NCI-H187 treated with DMSO at 0.1 percent for 48 hours (cell line): ENCODE data around the gene SPATA24.
"Not testable (repeated sequence)": the region's sequence is repeated elsewhere in the genome, so short reads cannot be mapped to it uniquely, and the experiment has no call there.

ENCODE experiments used
- DNase-seq: peaks from one replicate; lab custom pipeline; 2025; lab: John Stamatoyannopoulos, UW

The SPATA24 gene

DNA sequence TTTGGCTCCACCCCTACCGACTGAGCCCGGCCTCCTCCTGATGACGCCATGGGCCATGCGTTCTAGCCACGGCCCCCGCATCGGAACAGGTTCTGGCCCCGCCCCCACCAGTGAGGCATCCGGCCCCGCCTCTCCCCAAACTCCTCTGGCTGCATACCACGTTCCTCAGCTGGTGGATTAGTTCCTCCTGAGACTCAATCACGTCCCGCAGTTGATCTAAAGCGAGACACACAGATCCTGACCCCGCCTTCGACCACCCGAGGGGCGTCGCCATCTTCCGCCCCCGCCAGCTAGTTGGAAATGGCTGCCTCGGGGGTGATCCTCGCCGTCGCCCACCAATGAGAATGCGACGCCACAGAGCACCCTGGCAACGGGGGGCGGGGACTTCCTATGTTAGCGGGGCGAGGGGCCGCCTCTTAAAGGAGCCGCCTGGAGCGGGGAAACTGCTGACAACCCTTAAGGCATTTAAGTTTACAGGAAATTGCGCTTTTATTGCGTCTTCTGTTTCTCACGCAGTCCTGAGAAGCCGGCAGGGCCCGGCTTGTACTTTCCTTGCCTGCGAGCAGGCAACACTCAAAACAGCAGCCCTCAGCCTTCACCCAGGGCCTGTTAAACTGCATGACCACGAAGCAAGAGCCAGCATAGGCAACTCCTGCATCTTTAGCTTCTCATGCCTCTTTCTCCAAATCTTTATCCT is at the start of gene SPATA24:
Gene SPATA24 (minus strand): TSS at position 303 of the 697 bp plus-strand sequence. CDS start 29 bp downstream, at position 274.
- peak; percentile 82 for DNase-seq

- no peak for DNase-seq
These were observed 48.2 kb upstream of the SPATA24 start for GRCh38 chr5:139451878-139452660.

DNA sequence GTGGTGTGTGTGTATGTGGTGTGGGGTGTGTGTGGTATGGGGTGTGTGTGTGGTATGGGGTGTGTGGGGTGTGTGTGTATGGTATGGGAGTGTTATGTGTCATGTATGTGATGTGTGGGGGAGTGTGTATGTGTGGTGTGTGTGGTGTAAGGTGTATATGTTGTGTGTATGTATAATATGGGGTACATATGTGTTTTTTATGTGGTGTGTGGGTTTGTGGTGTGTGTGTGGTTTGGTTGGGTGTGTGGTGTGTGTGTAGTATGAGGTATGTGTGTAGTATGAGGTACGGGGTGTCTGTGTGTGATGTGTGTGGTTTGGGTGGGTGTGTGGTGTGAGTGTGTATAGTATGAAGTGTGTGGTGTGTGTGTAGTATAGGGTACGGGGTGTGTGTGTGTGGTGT is 47.3 kb upstream of the SPATA24 start:
- DNase-seq, result no peak

DNA sequence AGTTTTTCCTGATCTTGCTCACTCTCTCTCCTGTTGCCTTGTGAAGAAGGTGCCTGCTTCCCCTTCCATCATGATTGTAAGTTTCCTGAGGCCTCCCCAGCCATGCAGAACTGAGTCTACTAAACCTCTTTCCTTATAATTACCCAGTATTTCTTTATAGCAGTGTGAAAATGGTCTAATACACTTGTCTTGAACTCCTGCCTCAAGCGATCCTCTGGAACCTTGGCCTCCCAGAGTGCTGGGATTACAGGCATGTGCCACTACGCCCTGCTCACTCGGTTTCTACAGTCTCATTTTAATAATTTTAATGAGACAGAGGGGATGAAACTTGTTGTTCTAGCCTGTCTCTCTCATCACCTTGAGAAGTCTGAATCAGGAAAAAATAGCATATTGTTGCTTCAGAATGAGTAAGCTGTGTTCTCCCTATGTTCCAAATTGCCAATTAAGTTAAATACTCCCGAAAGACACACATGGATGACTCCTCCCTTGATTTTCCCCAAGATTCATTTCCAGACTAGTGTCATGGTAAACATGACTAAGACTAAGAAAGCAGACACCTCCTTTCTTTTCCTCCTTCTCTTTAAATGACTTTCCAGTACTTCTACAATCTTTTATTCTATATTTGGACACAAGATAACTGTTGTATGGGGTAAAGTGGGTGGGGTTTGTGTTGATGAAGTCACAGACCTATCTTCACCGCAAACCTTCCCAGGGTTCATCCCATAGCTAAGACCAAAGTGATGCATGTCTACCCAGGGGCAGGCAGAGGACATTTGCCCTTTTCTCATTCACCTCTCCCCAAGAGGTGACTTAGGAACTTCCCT is 43.3 kb upstream of the SPATA24 start:
- DNase-seq, result no peak

DNA sequence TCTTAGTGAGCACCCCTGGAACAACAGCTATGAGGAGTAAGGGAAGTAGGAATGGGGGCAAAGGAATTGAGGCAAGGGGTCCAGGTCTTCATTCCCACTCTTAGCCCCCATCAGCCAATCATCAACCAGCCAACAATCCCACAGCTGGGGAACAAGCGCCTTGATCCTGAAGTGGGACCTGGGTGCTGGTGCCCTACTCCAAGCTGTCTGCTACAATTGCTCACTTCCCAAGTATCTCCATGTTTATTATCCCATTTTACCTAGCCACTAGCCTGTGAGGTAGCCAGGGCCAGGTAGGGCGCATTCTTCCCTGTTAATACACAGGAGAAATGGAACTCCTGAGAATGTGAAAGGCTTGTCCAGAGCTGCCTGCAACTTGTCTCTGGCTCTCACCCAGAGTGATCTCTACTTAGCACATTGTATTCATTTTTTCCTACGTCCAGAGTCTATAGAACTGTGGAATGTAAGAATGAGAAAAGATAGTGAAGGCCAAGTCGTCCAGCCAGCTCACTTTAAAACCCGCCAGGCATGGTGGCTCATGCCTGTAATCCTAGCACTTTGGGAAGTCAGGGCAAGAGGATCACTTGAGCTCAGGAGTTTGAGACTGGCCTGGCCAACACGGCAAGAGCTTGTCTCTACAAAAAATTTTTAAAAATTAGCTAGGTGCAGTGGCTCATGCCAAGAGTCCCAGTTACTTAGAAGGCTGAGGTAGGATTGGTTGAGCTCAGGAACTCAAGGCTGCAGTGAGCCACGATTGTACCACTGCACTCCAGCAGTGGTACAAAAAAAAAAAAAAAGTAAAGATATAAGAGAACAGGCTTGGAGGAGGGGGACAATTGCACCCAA is 41.7 kb upstream of the SPATA24 start:
- DNase-seq, result no peak

- no peak for DNase-seq
These were observed 40.1 kb upstream of the SPATA24 start for GRCh38 chr5:139443831-139444453.

- not testable (repeated sequence) for DNase-seq
These were observed 36.5 kb upstream of the SPATA24 start for GRCh38 chr5:139440416-139440815.

DNA sequence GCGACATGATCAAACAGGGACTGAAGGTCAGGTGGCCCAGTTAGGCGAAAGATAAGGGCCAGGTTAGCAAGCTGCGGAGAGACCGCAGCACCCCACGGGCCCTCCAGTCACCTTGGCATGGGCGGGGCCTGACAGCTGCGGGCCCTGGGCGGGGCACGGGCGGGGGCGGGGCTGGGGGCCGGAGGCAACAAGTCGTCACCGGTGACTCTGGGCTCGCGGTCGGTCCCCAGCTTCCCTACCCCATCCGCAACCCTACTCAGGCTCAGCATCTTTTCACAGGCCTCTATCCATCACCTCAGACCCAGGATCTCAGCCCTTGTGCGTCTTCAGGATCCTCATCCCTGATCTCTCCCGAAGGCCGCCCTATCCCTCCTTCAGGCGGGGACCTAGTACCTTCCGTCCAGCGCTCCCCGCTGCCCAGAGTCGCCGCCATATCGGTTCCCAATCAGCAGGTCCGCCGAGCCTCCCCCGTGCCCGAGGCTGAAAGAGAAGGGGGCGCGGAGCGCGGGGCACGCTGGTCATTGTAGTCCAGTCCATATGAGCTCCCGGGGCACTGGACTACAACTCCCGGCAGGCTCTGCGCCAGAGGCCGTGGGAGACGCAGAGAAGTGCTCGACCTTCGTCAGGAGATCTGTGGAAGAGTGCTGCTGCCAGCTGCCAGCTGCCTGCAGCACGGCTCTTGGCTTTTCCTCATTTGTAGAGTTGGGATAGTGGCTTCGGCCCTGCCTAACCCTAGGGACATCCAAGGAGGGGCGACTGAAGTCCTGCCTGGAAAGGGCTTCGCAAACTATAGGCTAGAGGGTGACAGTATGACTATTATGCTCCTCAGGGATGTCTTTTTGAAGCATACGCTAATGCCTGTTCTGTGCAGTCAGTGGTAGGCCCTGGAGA is 35.4 kb upstream of the SPATA24 start, which contains the start of gene DNAJC18:
Gene DNAJC18 (minus strand): TSS at position 513 of the 891 bp plus-strand sequence. CDS start 80 bp downstream, at position 433.
- DNase-seq, result peak; percentile 52

DNA sequence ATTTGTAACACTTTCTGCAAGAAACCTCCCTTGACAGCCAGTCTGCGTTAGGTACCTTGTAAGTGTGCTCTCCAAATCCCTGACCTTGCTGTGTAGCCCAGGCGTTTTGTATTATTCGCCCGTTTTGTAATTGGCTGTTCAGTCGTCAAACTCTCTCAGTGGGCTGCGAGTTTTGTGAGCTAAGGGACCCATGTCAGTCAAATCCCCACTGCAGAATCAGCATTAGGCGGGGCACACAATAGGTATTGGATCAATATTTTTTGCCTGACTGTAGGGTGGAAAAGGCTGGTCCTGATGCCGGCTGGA is 34.8 kb upstream of the SPATA24 start:
- no peak for DNase-seq

GRCh38 chr5:139435676-139436075 is 31.8 kb upstream of the SPATA24 start:
- DNase-seq, result no peak

DNA sequence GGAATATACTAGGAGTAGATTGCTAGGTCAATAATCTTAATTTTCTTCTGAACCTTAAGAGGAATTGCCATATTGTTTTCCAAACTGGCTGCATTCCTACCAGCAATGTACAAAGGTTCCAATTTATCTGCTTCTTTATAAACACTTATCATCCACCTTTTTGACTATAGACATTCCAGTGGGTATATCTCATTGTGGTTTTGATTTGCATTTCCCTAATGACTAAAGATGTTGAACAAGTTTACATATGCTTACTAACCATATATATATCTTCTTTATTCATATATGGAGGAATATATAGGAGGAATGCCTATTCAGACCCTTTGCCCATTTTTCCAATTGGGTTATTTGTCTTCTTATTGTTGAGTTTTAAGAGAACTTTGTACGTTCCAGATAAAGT is 27.8 kb upstream of the SPATA24 start:
- DNase-seq, result no peak

DNA sequence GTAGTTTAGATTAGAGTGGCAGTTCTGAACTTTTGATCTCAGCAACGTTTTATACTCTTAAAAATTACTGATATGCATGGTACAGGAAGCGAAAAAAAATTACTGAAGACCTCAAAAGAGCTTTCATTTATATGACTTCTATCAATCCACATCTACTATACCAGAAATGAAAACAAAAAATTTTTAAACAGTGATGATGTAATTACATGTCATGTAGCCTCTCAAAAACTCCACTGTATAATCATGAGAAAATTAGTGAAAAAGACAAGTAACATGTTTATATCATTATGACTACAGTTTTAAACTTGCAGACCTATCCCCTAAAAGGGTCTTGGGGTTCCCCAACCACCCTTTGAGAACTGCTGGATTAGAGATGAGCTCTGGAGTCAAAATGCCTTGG is 26.1 kb upstream of the SPATA24 start:
- DNase-seq, result no peak

- no peak for DNase-seq
These were observed 22.5 kb upstream of the SPATA24 start for GRCh38 chr5:139426203-139426885.

DNA sequence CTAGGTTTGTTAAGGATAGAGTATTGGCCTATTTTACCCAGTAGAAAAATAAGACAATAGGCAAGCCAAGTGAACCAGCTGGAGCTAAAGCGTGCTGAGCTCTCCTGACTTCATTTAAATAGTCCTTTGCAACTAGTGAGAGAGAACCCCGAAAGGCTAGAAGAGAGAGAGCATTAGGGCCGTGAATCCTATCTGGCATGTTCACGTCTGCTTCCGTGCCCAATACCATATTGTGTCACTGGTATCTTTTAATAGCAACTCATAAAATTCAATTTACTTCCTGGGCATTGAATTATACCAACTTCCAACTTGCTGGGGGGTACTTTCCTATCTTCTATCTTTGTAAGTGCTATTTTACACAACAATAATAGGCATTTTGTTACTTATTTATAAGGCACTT is 21.6 kb upstream of the SPATA24 start:
- DNase-seq, result no peak

- no peak for DNase-seq
These were observed 18.5 kb upstream of the SPATA24 start for GRCh38 chr5:139422307-139422893.

DNA sequence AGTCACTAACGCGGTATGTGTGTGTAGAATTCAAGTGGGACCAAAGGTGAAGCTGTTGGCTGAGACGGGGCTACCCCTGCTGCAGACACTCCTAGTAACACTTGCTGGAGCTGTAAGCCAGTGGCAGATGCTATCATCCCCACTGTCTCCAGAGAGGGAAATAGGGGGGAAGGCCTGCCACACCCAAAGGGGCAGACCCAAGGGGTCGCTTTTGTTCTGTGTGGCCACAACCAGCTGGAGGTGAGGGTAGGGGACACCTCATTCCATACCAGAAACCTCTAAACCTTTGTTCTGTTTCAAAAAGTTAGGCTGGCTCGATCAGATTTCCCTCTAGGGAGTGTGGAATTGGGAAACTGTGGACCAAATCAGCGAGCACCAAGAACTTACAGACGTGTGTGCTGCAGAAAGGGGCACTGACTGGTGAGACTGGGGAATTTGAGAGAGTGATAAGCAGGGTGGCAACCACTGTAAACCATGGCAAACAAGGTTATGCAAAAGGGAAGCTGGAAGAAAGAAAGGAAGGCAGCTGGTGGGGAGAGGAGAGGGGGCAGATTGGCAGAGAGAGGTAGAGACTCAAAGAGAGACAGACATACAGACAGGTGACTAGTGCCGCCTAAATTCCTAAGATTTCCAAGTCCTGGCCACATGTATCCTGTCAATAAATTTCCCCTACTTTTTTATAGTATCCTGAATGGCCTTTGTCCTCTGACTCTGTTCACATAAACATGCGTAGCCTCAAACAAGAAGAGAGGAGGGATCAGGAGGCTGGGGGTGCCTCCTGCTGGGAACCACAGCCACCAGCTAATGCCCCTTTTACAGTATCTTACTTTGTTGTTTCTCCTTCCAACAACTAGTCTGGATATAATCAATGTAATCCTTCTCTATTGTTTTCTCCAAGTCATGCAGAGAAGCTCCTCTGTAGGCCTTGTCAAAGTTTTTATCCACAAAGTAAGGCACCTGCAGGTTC is 15.6 kb upstream of the SPATA24 start:
- no peak for DNase-seq

DNA sequence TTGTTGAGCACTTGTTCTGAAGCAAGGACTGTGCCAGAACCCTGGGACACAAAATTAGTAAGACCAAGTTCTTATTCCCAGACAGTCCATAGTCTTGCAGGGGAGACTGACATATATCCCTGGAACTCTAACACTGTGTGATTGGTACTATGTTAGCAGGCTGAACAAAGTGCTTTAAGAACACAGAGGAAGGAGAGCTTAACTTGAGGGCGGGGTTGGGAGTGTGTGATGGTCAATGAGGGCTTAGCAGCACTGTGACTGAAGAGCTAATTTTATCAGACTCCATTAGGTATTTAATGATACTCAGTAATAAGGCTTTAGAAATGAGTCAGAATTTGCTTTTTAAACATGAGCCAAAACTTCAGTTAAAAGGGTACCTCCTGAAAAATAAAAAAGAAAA is 14.9 kb upstream of the SPATA24 start:
- no peak for DNase-seq

DNA sequence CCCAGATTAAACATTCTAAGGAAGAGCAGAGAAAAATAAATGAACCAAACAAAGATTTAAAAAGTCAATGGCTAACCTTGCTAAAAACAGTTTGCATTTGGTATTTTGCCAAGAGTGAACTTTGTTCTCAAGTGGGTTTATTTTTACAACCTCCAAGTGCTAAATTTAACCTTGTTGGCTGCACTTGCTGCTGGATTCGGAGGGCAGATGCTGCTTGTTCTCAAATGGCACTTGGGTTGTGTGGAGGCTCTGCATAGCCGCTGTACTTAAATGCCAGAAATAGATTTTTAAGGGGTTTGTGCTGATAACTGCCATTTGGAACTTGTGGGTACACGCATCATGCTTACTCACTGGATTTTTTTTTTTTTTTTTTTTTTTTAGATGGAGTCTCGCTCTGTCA is 13.3 kb upstream of the SPATA24 start:
- peak; percentile 64 for DNase-seq
